ENCODE measurements around the gene PFKFB2.

The PFKFB2 gene

GRCh38 chr1:207088701-207089626, 35.9 kb downstream of the PFKFB2 start, which contains the start of gene C4BPB:
Gene C4BPB, plus strand, starts transcription at chr1:207088860. Its CDS starts 672 bp downstream, at chr1:207089532.
- DNase-seq (ENCODE audit: low read depth) = no peak
- H3K4me3 ChIP-seq (ENCODE audit: low read depth, low read length) = no peak within 1 kb of the TSS

GRCh38 chr1:207089627-207090355, 36.7 kb downstream of the PFKFB2 start:
- TF ChIP-seq CTCF (conservative IDR thresholded peaks at IDR 0.05; ENCODE audit: low read depth, low read length) = no peak
- no peak overlapping the region for H3K4me3 ChIP-seq (ENCODE audit: low read depth, low read length)
- DNase-seq (ENCODE audit: low read depth) = no peak

More at GRCh38 chr1:207088701-207089626, 35.9 kb downstream of the PFKFB2 start, which contains the start of gene C4BPB:
- no peak for TF ChIP-seq CTCF (conservative IDR thresholded peaks at IDR 0.05; ENCODE audit: low read depth, low read length)

- H3K4me3 ChIP-seq (ENCODE audit: low read depth, low read length) = no peak overlapping the region
- DNase-seq (ENCODE audit: low read depth) = no peak
These were observed 38.3 kb downstream of the PFKFB2 start for GRCh38 chr1:207091200-207091908.

GRCh38 chr1:207093944-207094343, 40.9 kb downstream of the PFKFB2 start:
- DNase-seq (ENCODE audit: low read depth) = no peak
- no peak overlapping the region for H3K4me3 ChIP-seq (ENCODE audit: low read depth, low read length)
- no peak for TF ChIP-seq CTCF (conservative IDR thresholded peaks at IDR 0.05; ENCODE audit: low read depth, low read length)

More at GRCh38 chr1:207091200-207091908, 38.3 kb downstream of the PFKFB2 start:
- no peak for TF ChIP-seq CTCF (conservative IDR thresholded peaks at IDR 0.05; ENCODE audit: low read depth, low read length)

- no peak for TF ChIP-seq CTCF (conservative IDR thresholded peaks at IDR 0.05; ENCODE audit: low read depth, low read length)
These were observed 44.8 kb downstream of the PFKFB2 start for GRCh38 chr1:207097871-207098324.

GRCh38 chr1:207101720-207102119, 48.6 kb downstream of the PFKFB2 start:
- DNase-seq (ENCODE audit: low read depth) = no peak
- TF ChIP-seq CTCF (conservative IDR thresholded peaks at IDR 0.05; ENCODE audit: low read depth, low read length) = no peak
- H3K4me3 ChIP-seq (ENCODE audit: low read depth, low read length) = no peak overlapping the region

More at GRCh38 chr1:207097871-207098324, 44.8 kb downstream of the PFKFB2 start:
- no peak overlapping the region for H3K4me3 ChIP-seq (ENCODE audit: low read depth, low read length)
- DNase-seq (ENCODE audit: low read depth) = no peak
